Omental fat pad (tissue), 4 donors: Measurements from ENCODE around the gene NAALADL2. TPM values are rescaled to one million over a fixed set of nuclear protein-coding genes. Genes with fewer than 3 reads are reported as not detected.
"Not testable (repeated sequence)": the region's sequence is repeated elsewhere in the genome, so short reads cannot be mapped to it uniquely, and the experiment has no call there.

Experiments
- ATAC-seq: fragments of 150-250 bp; one replicate; pipeline ENCODE4 v1.9.1; 2016; ENCODE audit warnings: mild to moderate bottlenecking, moderate library complexity; ENCODE audit not compliant: low FRiP score
- DNase-seq: peaks from one replicate; pipeline ENCODE4 v3.0.0-alpha.2; 2019; ENCODE audit warnings: low spot score
- total RNA-seq, 4 donors: library from RNA; depleted of rRNA; stranded (reverse); fragments of >200 nt; gene quantifications; one replicate each; pipeline ENCODE4 v1.1.0, GENCODE V29; 2016
- TF ChIP-seq, protein P1 (sequence below), 3 donors: fragments of 450-650 bp; IDR thresholded peaks; one replicate each; pipeline ENCODE4 v1.5.1; 2016 to 2017; ENCODE audit warnings: antibody characterized with exemption in 3 of 3, mild to moderate bottlenecking in 3 of 3, moderate library complexity in 2 of 3

Gene NAALADL2
- total RNA-seq, 4 donors from 2014 or later = 6.5 to 15.1 (median 8.0) TPM

DNA sequence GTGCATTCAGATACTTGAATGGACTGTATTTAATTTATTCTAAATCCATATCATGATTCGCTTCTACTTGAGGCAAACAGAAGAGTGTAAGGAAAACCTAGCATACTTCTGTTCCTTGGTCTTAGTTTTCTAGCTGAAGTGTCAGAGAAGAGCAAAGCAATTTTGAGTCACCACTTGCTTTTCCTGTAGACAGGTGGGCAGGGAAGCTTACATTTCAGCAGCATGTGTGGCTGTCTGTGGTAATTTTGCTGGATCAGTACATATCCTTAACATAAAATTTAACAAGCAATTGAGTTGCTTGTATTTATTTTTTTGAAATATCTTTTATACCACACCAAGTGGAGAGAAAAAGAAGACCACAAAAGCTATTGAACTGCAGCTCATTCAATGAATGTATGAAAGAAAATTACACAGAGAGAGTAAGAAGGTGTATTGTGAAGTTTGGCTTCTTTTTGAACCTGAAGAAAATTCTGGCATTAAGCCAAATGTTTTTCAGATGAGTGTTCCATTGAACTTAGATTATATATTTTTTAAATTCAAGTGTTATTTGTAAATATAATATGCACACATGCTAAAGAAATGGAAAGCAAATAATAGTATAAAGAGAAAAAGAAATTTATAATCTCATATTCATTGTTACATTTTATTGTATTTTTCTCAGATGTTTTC is 747.6 kb downstream of the NAALADL2 start:
- DNase-seq (no peak), ATAC-seq (no peak)
- TF ChIP-seq, protein P1, sequence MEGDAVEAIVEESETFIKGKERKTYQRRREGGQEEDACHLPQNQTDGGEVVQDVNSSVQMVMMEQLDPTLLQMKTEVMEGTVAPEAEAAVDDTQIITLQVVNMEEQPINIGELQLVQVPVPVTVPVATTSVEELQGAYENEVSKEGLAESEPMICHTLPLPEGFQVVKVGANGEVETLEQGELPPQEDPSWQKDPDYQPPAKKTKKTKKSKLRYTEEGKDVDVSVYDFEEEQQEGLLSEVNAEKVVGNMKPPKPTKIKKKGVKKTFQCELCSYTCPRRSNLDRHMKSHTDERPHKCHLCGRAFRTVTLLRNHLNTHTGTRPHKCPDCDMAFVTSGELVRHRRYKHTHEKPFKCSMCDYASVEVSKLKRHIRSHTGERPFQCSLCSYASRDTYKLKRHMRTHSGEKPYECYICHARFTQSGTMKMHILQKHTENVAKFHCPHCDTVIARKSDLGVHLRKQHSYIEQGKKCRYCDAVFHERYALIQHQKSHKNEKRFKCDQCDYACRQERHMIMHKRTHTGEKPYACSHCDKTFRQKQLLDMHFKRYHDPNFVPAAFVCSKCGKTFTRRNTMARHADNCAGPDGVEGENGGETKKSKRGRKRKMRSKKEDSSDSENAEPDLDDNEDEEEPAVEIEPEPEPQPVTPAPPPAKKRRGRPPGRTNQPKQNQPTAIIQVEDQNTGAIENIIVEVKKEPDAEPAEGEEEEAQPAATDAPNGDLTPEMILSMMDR (IDR thresholded peaks at IDR 0.05) = no peak

DNA sequence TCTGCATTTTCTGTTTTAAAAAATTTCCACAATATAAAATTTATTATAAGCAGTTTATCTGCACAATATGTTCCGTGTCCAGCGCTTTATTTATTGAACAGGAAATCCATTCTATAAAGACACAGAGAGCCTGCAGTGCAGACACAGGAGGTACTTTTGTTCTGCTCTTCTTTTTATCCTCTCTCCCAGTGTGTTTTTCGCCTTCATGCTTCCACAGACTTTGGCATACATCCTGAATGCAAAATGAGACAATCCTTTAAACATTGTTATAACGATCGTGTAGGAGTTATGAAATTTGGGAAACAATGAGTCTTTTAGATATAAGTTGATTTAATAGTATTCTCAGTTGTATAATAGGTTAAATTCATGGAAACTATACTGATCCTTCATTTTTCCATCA is 749.2 kb downstream of the NAALADL2 start:
- TF ChIP-seq, protein P1 (IDR thresholded peaks at IDR 0.05) = no peak
- DNase-seq = no peak
- no peak for ATAC-seq

DNA sequence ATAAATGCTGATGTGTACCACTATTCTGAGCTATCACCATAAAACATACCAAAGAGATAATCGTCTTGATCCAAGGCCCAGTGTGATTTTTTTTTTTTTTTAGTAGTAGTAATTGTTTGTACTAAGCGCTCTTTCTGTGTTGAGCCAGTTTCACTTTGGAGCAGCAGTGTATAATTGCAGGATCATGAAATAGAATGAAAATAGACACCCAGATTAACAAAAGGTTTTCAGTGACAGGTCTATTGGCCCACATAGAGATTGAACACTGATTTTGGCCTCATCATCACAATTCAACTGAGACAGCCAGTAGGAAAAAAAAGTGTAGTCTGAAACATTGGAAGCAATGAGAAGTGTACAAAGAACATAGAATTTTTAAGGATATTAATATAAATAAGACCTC is 749.8 kb downstream of the NAALADL2 start:
- DNase-seq (no peak), ATAC-seq (no peak)
- TF ChIP-seq, protein P1 (IDR thresholded peaks at IDR 0.05) = no peak

DNA sequence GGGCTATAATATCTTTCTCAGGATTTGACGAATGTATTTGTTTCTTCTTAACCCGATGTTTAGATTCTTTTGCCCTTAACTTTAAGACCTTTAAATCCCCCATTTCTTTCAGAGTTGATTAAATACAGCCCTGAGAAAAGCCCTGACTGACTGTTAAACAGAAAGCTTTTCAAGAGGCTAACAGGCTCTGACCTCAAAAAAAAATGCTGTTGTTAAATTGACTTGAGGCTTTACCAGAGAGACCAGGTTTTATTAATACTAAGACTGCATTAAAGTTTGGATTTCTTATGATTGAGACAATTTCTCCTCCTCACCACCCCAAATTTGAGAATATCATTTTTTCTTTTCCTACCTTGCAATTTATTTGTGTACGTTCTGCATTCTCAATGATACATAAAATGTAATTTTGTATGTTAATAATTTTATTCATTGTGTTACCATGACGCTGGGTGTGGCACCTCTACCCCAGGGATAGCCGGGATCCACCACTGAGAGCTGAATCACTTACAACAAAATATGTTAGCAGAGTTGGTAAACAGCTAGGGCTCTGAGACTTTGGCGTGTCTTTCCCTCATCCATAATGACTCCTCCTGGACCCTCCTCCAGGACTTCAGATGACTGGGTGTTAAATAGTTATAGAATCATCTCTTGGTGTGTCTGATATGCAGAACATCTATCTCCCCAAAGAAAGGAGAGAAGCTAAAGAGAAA is 753.5 kb downstream of the NAALADL2 start:
- TF ChIP-seq, protein P1 (IDR thresholded peaks at IDR 0.05) = no peak
- DNase-seq (no peak), ATAC-seq (no peak)

DNA sequence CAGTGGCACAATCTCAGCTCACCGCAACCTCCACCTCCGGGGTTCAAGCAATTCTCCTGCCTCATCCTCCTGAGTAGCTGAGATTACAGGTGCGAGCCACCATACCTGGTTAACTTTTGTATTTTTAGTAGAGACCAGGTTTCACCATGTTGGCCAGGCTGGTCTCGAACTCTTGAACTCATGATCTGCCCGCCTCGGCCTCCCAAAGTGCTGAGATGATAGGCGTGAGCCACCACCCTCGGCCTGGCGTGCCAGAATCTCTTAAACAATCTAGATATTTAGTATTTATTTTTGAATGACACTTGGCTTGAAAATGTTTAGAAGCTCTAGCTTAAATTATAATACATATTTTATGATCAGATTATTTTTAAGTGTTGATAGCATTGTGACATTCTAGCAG is 755.0 kb downstream of the NAALADL2 start:
- ATAC-seq, DNase-seq: not testable (repeated sequence)

DNA sequence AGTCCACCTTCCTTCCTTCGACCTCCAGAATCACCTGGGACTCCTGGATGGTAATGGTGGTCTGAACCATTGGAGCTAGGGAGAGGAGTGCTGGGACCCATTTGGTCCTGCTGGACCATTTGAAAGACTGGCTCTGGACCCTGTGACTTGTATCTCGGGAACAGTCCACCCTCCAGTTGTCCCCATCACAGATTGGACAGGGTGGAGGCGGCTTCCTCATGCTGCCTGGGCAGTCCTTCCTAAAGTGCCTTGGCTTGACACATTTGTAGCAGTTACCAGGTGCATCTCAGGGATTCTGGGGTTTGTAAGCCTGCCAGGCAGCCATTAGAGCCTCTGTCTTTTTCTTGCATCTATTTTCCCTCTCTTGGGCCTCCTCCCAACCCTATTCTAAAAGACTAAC is 758.1 kb downstream of the NAALADL2 start:
- TF ChIP-seq, protein P1 (IDR thresholded peaks at IDR 0.05) = no peak
- no peak for ATAC-seq
- no peak for DNase-seq

DNA sequence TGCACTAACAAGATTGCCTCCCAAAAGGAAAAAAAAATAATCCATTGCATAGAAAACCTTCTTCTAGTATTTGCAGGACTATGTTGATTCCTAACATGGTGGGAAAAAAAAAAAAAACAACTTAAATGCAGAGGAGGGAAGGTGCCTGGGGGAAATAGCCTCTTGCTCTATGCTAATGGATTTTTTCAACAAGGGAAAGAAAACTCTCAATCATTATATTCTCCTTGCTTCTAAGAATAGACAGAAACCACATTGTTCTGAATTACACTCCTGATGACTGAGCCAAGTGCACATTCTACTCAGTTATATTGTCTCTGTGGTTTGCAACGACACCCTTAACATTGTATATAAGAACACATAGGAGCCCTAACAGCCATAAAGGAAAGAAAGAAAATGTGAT is 760.2 kb downstream of the NAALADL2 start:
- DNase-seq (no peak), ATAC-seq (no peak)
- TF ChIP-seq, protein P1 (IDR thresholded peaks at IDR 0.05) = no peak
